ENCODE data around the gene SLC2A4. TPM values are rescaled to one million over a fixed set of nuclear protein-coding genes. Genes with fewer than 3 reads are reported as not detected.
A peak's percentile ranks its signal among the peaks of the same experiment; 100 is the strongest.

SLC2A4 gene
- polyA plus RNA-seq (2012; ENCODE audit: insufficient read depth, insufficient read length) = 0.59 TPM

DNA sequence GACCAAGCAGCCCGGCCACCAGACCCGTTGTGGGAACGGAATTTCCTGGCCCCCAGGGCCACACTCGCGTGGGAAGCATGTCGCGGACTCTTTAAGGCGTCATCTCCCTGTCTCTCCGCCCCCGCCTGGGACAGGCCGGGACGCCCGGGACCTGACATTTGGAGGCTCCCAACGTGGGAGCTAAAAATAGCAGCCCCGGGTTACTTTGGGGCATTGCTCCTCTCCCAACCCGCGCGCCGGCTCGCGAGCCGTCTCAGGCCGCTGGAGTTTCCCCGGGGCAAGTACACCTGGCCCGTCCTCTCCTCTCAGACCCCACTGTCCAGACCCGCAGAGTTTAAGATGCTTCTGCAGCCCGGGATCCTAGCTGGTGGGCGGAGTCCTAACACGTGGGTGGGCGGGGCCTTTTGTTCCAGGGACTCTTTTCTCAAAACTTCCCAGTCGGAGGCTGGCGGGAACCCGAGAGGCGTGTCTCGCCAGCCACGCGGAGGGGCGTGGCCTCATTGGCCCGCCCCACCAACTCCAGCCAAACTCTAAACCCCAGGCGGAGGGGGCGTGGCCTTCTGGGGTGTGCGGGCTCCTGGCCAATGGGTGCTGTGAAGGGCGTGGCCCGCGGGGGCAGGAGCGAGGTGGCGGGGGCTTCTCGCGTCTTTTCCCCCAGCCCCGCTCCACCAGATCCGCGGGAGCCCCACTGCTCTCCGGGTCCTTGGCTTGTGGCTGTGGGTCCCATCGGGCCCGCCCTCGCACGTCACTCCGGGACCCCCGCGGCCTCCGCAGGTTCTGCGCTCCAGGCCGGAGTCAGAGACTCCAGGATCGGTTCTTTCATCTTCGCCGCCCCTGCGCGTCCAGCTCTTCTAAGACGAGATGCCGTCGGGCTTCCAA, at the start of gene SLC2A4:
SLC2A4 (plus strand) TSS at position 645 of the 879 bp plus-strand sequence; CDS start at position 862, 217 bp downstream.
- DNase-seq (ENCODE audit: low read depth, low spot score) = peak; percentile 94

DNA sequence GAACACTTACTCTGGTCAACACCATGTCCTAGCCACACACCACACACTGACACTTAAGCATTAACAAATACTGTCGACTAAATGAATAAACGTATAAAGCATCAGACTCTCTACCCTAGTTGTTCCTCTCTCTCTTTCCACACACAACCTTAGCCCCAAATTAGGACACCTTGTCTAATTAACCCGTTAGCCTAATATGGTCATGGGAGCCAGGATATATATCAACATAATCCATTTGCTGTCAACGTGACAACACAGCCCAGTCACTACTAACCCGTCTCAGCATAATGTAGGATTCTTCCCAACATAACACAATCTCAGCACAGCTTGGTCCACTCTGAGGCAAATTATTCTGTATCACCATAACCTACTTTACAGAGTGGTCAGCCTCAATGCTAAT, 49.4 kb upstream of the SLC2A4 start:
- DNase-seq (ENCODE audit: low read depth, low spot score) = no peak
- H3K4me3 ChIP-seq (ENCODE audit: low read length) = no peak overlapping the region

More for the DNA sequence above, at the start of gene SLC2A4:
- peak within 1 kb of the TSS; percentile 57 for H3K4me3 ChIP-seq (ENCODE audit: low read length)

DNA sequence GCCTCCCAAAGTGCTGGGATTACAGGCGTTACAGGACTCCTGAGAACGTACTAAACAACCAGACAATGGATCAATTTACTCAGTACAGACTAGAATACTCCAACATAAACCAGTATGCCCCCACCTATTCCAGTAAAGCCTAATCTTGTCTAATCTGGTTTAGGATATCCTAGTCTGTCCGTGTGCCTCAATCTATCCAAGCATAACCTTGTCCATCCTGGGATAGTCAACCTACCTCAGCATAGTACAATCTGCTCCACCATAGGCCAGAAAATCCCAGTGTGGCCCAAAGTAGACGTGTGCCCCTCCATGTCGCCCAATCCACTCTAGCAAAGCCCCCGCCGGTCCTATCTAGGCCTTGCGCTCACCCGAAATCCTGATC, 47.8 kb upstream of the SLC2A4 start:
- peak overlapping the region; percentile 74 for H3K4me3 ChIP-seq (ENCODE audit: low read length)
- no peak for DNase-seq (ENCODE audit: low read depth, low spot score)

DNA sequence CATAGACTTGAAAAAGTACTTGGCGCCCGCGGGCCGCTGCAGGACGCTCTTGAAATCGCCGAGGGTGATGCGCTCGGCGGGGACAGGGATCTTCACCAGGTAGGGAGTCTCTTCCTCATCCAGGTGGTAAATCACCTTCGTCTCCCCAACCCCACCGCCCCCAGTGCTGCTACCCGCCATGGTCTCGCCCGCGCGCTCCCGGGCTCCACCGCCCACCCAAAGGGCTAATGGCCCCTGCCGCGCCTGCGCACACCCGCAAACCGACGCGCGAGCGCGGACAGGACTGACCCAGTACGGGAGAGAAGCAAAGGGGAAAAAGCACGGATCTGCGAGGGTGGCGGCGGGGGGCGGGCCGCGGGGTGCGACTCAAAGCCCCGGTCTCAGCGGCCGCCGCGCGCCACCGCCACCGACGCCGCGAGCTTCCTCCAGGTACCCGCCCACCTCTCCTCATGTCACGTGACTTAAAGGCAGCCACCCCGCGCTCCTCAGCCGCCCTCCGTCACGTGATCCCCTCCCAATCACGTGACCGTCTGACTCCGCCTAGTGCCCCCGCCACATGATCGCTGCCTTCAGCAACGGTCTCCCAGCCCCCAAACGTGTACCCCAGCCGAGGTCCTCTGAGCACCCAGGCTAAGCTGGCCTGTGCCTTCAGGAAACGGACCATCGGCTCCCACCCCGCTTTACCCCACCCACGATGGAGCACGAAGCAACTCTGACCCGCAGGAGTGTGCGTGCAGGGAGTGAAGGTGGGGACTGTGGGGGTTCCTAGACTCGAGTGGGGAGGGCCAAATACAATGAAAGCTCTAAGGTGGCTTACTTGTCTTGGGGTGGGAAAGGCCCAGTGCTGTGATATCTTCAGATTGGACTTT, 47.2 kb upstream of the SLC2A4 start, which contains the start of gene DVL2:
DVL2 (minus strand) TSS at position 435 of the 869 bp plus-strand sequence; CDS start at position 180, 255 bp downstream.
- peak; percentile 92 for DNase-seq (ENCODE audit: low read depth, low spot score)
- peak within 1 kb of the TSS; percentile 74 for H3K4me3 ChIP-seq (ENCODE audit: low read length)

DNA sequence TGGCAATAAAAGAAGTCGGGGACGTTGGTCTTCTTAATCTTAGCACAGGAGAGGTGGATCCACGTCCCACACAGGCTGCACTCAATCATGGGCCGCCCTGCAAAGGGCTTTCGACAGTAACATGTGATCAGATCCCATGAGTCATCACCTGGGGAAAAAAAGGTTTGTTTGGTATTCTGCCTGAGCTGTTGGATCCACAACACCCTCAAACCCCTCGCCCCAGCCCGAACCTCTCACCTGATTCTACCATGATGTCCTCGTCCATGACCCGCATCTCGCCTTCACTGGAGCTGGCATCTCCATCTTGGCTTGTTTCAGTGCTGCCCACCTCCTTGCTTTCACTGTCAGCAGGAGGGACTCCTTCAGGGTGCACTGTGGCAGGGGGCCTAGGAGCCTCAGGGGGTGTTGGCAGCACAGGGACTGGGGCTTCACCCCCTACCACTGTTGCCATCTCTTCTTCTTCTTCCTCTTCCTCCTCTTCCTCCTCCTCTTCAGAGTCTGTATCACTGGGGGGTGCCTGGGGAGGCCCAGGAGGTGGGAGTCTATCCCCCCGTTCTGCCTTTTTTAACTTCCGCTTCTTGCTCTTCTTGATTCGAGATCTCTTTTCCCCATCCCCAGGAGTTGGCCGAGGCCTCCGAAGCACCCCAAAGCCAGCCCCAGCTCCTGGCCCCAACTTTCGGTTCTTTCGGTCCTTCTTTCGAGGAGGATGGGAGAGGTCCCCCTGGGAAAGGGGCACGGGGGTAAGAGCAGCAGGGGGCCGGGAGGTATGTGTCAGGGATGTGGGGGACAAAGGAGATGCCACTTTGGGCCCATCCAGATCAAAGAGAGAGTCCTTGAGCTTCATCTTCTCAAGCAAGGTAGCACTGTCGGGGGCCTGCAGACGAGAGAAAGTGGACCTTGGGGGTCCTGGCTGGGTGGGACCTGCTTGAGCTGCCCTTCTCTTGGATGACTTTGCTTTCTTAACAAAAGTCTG, 45.5 kb upstream of the SLC2A4 start:
- no peak for DNase-seq (ENCODE audit: low read depth, low spot score)
- no peak overlapping the region for H3K4me3 ChIP-seq (ENCODE audit: low read length)

DNA sequence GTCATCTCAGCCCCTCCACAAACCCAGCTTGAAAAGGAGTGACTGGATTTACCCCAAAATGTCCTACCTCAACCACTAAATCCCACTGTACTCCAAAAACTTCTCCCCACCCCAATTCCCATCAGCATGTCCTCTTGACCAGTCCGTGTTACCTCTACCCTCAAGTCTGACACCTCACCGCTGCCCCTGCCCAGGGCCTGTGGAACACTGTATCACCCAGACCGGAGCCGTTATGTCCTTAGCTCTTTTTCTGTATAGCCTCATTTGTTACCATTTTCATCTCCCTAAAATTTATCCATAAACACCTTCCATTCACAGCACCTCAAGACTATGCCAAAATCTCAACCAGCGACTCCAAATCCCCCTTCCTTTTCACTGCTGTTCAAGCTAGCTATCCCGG, 44.7 kb upstream of the SLC2A4 start:
- no peak overlapping the region for H3K4me3 ChIP-seq (ENCODE audit: low read length)
- no peak for DNase-seq (ENCODE audit: low read depth, low spot score)

DNA sequence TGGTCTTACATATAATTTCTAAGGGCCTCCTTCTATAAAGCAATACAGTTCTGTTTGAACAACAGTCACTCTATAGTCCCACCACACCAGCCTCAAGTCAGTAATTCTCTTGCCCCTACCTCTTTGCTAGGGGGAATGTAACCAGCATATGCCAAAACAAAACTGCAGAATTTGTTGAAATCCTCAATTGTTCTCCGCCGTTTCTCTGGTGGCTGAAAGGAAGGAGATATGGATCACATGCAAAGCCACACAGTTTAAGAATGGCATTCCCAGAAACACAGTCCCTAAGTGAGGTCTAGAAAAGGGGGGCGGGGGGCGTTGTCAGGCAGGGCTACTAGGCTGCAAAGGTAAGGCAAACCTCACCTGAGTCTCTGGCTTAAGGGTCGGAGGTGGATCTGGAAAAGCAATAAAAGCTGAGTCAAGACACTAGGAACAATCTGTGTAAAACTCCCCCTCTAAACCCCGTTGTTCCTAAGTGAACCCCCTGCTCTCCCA, 44.2 kb upstream of the SLC2A4 start:
- H3K4me3 ChIP-seq (ENCODE audit: low read length) = peak overlapping the region; percentile 98
- DNase-seq (ENCODE audit: low read depth, low spot score) = no peak

DNA sequence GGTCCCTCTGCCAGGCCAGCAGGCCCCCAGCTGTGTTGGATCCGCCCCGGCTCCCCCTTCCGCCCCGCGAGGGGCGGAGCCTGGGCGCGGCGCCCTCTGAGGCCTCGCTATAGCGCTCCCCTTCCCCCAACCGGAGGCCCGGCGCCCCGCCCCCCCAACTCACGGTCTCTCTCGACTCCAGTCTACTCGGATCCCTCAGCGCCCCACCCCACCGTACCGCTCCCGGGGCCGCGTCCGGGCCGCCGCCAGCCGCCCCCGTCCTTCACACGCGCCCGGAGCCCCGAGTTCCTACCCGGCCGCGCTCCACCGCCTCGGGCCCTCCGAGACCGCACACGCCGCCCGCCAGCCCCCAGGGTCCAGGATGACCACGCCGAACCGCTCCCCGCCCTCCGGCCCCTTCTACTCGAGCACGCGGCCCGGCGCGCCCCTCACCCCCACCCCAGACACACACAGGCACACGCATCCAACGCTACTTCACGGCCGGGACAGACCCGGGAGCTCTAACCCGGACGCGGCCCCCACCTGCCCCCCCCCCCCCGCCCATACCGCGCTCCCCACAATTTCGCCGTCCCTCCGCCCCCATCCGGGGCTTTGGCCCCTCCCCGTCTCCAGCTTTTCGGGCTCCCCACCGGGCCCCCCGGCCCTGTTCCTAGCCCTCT, 43.6 kb upstream of the SLC2A4 start:
- DNase-seq (ENCODE audit: low read depth, low spot score) = peak; percentile 65
- peak overlapping the region; percentile 98 for H3K4me3 ChIP-seq (ENCODE audit: low read length)

DNA sequence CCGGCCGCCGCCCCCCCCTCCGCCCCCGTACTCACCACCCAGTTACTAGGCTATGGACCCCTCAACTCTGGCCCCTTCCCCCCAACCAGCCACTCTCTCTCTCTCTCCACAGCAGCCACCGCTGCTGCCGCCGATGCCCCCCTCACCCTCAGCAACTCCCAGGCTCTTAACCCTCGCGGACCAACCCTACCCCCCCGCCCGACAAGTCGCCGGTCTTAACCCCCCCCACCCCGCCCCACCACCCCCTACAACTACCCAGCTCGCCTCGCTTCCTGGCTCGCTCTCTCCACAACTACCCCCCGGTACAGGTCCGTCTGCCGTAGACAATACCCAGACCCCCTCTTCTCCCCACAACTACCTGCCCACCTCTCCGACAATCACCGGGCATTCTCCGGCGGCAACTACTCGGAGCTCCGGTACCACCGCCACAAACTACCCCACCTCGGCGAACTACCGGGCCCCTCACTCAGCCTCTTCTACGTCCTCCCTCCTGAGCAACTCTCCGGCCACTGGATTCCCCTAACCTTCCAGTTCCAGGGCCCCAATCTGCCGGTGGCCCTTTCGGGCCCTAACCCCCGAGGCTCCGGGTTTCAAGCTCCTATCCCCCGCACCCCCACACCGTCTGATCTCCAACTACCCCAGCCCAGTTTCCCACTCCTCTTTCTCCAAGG, 43.0 kb upstream of the SLC2A4 start:
- DNase-seq (ENCODE audit: low read depth, low spot score) = no peak
- peak overlapping the region; percentile 98 for H3K4me3 ChIP-seq (ENCODE audit: low read length)

DNA sequence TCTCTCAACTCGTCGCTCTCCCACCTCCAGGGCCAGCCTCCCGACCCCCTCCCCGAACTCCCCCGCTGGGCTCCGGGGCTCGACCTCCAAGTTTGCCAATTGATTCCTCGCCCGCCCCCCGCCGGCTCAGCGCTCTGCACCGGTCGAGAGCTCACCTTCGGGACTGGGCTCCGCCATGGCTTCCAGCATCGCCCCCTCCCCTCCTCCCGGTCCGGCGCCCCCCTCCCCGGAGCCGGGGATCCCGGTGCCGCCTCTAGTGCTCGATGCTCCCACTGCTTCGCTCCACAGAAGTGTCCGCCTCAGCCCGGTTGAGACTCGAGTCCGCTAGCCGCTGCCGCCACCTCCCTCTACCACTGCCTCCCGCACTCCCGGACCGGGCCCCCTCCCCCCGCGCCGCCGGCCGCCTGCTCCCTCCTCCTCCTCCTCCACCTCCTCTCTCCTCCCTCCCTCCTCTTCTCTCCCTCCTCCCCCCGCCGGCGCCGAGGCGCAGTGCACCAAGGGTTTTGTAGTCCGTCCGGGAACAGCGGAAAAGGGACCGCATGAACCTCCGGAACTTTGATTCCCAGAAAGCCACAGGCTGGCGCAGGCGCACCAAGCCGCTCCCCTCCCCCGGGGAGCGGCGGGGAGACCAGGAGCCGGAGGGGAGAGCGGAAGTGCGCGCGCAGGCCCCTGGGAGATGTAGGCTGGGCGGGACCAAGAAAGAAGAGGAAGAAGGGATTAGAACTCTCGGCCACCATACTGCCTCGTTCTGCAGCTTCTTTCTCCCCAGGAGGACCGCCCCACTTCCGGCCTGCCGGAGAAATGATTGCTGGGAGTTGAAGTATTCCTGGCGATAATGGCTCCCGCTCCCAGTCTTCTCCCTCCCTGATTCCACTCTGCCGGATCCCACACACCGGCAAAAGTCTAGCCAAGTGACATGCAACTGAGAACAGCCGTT, 42.2 kb upstream of the SLC2A4 start, which contains the start of gene PHF23:
PHF23 (minus strand) TSS at position 367 of the 937 bp plus-strand sequence; CDS start at position 189, 178 bp downstream.
- peak; percentile 99 for DNase-seq (ENCODE audit: low read depth, low spot score)
- peak within 1 kb of the TSS; percentile 98 for H3K4me3 ChIP-seq (ENCODE audit: low read length)

DNA sequence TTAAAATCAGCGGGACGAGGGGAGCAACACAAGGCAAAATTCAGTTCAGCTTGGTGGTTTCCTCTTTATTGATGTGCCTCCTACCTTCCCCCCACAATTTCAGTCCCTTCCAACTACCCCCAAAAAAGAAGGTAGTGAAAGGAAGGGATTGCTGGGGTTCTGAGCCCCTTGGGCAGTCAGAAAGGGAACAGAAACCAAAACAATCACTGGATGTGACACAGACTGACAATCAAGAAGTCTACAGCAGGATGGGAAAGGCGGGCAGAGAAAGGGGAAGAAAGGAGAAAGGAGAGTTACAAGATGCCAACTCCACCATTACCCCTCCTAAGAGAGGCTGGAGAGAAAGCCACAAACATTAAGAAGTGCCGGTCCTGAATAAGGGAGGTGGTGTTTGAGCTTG, 41.1 kb upstream of the SLC2A4 start:
- no peak for DNase-seq (ENCODE audit: low read depth, low spot score)
- peak overlapping the region; percentile 58 for H3K4me3 ChIP-seq (ENCODE audit: low read length)

DNA sequence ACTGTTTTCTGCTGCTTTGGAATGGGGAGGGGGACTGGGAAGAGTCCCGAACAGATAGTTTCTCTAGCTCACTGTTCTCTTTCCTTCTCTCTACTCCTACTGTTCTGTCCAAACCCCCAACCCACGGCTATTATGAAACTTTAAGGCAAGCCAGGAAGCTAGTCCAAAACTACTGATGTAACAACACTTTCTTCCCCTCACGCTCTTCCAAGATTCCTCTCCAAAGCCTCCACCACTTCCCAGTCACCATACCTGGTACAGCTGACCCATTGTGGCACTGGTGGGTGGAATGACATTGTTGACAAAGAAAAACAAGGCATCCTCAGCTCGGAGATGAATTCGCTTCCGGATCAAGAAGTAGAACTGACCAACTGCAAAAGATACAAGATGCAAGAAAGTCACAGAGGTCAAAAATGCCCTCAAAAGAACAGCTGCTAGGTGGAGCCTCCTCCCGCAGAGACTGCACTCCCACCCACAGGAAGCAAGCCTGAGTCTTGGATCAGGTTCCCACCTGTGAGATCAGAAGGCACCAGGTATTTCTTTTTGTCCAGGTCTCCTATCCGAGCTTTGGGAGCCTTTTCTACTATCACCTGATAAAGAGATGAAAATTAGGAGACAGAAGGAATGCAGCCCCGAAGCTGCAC, 40.3 kb upstream of the SLC2A4 start:
- peak overlapping the region; percentile 96 for H3K4me3 ChIP-seq (ENCODE audit: low read length)
- no peak for DNase-seq (ENCODE audit: low read depth, low spot score)

DNA sequence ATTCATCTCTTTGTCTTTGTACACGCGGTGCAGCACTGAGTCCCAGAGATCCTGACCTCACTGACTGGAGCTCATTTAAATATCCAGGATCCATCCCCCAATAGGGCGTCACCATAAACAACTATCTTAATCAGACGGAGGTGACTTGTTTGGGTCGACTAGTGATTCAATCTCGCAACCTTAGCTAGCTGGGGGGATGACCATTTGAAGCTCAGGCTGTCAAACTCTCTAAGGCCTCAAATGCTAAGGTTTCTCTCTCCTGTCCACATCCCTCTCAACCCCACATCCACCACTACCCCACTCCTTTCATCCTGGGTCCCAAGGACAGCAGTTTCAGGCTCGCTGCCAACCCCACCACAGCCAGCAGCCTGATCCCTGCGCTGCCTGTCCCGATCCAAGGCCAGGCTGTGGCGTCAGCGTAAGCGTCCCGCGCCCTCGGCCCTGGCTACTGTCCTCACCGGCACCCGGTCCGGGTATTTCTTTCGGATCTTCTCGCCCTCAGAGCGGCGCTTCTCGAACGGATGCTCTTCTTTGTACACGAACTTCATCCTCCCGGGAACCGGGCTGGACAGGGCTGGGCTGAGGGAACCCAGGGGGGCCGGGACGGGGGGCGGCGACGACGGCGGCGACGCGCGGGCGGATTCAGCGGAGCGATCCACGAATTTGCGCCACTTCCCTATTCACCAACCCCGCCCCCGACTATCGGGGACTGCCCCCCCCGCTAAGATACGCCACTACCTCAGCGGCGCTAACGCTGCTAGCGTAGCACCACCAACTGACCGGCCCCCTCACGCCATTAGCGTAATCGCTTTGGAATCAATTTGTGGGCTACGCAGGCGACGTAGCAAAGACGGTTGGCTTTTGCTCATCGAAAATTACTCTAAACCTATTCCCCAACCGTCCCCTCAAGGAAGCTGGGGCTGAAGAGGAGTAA, 39.5 kb upstream of the SLC2A4 start, which contains the start of gene GABARAP:
GABARAP (minus strand) TSS at position 667 of the 934 bp plus-strand sequence; CDS start at position 548, 119 bp downstream.
- H3K4me3 ChIP-seq (ENCODE audit: low read length) = peak within 1 kb of the TSS; percentile 96
- DNase-seq (ENCODE audit: low read depth, low spot score) = peak; percentile 87

DNA sequence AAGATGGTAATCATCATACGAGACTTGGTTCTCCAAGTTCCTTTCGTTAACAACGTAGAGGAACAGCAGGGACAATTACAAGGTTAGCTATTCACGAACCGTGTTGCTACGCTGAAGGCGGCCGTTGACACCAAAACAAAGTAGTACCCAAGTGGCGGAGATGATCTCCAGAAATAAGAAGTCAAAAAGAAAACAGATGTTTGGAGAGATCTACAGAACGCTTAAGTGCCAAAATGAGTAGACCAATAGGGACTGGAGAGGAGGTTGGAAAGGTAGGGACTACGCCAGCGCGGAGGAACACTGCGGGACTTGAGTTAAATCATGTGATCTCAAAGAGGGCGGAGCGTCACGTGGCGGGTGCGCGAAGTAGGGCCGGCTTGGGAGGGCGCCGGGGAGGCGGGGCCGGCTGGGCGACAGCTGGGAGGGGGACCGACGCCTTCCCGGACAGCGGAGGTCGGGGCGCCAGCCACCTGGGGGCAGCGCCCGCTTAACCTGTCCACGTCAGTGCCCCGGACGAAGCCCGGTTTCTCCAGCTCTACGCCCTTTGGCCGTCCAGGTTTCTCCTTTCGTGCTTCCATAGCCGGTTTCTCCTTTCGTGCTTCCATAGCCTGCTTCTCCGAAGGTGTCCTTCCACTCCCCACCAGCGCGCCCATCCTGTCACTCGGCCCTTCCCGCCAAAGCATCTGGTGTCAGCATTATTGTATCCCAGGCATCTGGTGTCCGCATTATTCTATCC, 38.6 kb upstream of the SLC2A4 start:
- peak; percentile 95 for DNase-seq (ENCODE audit: low read depth, low spot score)
- H3K4me3 ChIP-seq (ENCODE audit: low read length) = peak overlapping the region; percentile 96

All from Jurkat, Clone E6-1 (cell line).